ENCODE data around the gene ADAT3.
"Not testable (repeated sequence)": the region's sequence is repeated elsewhere in the genome, so short reads cannot be mapped to it uniquely, and the experiment has no call there.

ADAT3 gene

GRCh38 chr19:1867349-1867724, 37.9 kb upstream of the ADAT3 start:
- DNase-seq = no peak

GRCh38 chr19:1868971-1869370, 36.2 kb upstream of the ADAT3 start:
- no peak for DNase-seq

DNA sequence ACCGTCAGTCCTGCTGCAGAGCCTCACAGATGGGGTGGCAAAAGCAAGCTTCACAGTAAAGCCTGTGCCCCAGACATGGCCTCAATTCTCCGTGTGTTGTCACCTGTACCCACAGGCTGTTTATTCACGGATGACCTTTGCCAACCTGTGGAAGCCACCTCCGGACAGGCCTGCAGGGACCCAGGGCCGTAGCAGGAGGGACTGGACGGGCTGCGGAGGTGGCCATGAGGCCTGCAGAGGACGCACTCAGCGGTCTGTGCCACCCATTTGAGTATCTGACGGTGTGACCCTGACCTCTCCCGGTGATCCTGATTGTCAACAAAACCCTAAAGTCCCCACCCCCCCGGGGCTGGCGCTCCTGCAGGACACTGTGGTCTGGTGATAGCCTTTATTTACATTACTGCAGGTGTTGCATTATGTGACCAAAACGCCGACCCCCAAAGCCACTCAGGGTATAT, 34.0 kb upstream of the ADAT3 start:
- DNase-seq = no peak

GRCh38 chr19:1871630-1872029, 33.6 kb upstream of the ADAT3 start:
- DNase-seq = no peak

- no peak for DNase-seq
These were observed 32.2 kb upstream of the ADAT3 start for GRCh38 chr19:1872807-1873523.

GRCh38 chr19:1873524-1874473, 31.4 kb upstream of the ADAT3 start:
- no peak for DNase-seq

GRCh38 chr19:1874554-1875185, 30.5 kb upstream of the ADAT3 start:
- no peak for DNase-seq

DNA sequence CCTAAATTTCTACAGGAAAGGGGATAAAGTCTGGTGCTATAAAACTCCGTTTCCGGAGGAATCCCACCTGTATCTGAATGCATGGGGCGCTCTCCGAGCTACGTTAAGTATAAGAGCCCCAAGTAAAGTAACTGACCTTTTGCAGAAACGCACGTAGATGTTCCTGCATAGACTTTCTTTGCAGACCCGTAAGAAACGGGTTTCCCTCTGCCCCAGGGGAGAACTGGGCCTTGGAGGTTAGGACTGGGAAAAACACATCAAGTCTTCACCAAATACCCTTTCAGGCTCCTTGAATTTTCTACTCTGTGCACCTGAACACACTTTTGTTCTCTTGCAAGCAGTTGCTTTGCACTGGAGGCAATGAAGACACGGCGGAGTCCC, 29.9 kb upstream of the ADAT3 start:
- not testable (repeated sequence) for DNase-seq

- DNase-seq = peak; percentile 85
These were observed 29.3 kb upstream of the ADAT3 start for GRCh38 chr19:1875646-1876495.

GRCh38 chr19:1876496-1877279, 28.5 kb upstream of the ADAT3 start:
- not testable (repeated sequence) for DNase-seq

DNA sequence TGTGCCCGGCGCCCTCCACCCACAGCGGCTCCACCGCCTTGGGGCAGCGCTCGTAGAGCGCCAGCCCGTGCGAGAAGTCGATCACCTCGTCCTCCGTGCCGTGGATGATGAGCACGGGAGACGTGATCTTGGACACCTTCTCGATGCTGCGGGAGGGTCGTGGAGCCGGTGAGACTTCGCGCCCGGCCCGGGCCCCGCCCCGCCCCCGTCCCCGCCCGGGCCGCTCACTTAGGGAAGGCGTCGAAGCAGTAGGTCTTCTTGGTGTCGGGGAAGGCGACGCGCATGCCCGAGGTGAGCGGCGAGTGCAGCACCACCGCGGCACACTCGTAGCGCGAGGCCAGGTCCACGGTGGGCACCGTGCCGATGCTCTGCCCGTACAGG, 27.9 kb upstream of the ADAT3 start:
- not testable (repeated sequence) for DNase-seq

GRCh38 chr19:1878583-1878982, 26.6 kb upstream of the ADAT3 start:
- DNase-seq = not testable (repeated sequence)

DNA sequence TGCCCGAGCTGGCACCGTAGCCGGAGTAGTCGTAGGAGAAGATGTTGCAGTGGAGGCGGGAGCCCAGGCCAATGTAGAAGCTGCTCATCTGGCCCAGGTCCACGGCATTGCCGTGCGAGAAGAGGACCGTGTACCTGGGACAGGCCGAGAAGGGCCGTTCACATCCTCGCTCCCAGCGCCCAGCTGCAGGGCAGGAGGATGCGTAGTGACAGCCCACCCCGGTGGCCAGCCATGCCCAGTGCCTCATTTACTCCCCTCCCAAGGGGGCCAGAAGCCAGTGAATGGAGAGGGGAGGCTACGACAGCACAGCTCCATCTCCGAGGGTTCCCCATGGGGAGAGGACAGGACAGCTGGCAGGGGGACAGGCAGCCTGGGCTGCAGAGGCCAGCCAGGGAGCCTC, 25.2 kb upstream of the ADAT3 start:
- DNase-seq = not testable (repeated sequence)

GRCh38 chr19:1880611-1881392, 24.4 kb upstream of the ADAT3 start:
- no peak for DNase-seq

GRCh38 chr19:1881393-1882088, 23.7 kb upstream of the ADAT3 start:
- not testable (repeated sequence) for DNase-seq

GRCh38 chr19:1882089-1882785, 23.0 kb upstream of the ADAT3 start:
- DNase-seq = no peak

- DNase-seq = no peak
These were observed 22.2 kb upstream of the ADAT3 start for GRCh38 chr19:1882786-1883692.

- no peak for DNase-seq
These were observed 21.4 kb upstream of the ADAT3 start for GRCh38 chr19:1883784-1884183.
